ENCODE data around the gene KLF7. TPM values are rescaled to one million over a fixed set of nuclear protein-coding genes. Genes with fewer than 3 reads are reported as not detected.
"Not testable (repeated sequence)": the region's sequence is repeated elsewhere in the genome, so short reads cannot be mapped to it uniquely, and the experiment has no call there.

The KLF7 gene
- polyA plus RNA-seq, 3 donors: 9.4 to 40.7 (median 10.3) TPM

DNA sequence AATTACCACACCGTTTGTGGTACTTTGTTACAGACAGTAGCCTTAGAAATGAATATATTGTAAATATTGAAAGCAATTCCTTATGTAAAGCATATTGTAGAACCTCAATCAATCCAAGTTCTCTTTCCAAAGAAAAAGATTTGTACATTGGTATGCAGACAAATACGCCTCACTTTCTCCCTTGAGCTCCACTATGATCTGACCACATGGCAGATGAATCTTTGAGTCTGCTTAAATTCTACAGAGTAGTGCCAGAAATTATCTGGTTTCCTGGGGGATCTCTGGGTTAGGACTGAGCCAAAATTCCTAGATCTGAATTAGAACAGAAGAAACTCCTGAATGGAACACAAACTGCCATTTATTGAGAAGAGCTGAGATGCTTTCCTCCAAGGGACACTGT lies 127.4 kb downstream of the KLF7 start:
- Histone ChIP-seq H3K9ac (ENCODE audit: insufficient read depth, low read length, poor library complexity, severe bottlenecking) (no peak overlapping the region), H2AFZ (ENCODE audit: insufficient read depth, low read depth, low read length, poor library complexity, severe bottlenecking) (no peak overlapping the region), H3K4me3 (replicated peaks in 1 of 3; ENCODE audit: low read depth in 2 of 3, low read length in 3 of 3) (no peak overlapping the region), H3K9me3 (replicated peaks in 1 of 2; ENCODE audit: control insufficient read depth in 1 of 2, insufficient read depth in 1 of 2, low read length in 2 of 2) (no peaks in the 10 kb centered on the region), H3K4me2 (replicated peaks; ENCODE audit: extremely low read depth, low read length, poor library complexity, severe bottlenecking) (no peak overlapping the region), H3K27me3 (ENCODE audit: control insufficient read depth in 2 of 2, insufficient read depth in 2 of 2, low read length in 2 of 2) (no peaks in the 10 kb centered on the region), H3K36me3 (replicated peaks in 1 of 2; ENCODE audit: control insufficient read depth in 1 of 2, insufficient read depth in 2 of 2, low read length in 2 of 2) (no peaks in the 10 kb centered on the region), H4K20me1 (ENCODE audit: insufficient read depth, low read length) (no peaks in the 10 kb centered on the region), H3K27ac (ENCODE audit: low read depth in 1 of 2, low read length in 2 of 2) (no peak overlapping the region), H3K4me1 (ENCODE audit: control insufficient read depth in 1 of 2, insufficient read depth in 2 of 2, low read length in 2 of 2) (no peaks in the 10 kb centered on the region), H3K79me2 (ENCODE audit: insufficient read depth, low read length) (no peaks in the 10 kb centered on the region)
- Mint-ChIP-seq H3K4me1 (peaks cover 13% of the 10 kb centered on the region), H3K36me3 (no peaks in the 10 kb centered on the region), H3K4me3 (no peak overlapping the region), H3K27me3 (ENCODE audit: low read depth in 3 of 3) (peaks cover 2 to 8% (median 3%) of the 10 kb centered on the region in 3 donors), H3K9me3 (peaks cover 0 to 5% (median 3%) of the 10 kb centered on the region in 7 donors), H3K27ac (no peak overlapping the region)
- 100% methylated on average over 1 of the region's 2 CpGs for WGBS (ENCODE audit: insufficient coverage)
- TF ChIP-seq, protein P1, sequence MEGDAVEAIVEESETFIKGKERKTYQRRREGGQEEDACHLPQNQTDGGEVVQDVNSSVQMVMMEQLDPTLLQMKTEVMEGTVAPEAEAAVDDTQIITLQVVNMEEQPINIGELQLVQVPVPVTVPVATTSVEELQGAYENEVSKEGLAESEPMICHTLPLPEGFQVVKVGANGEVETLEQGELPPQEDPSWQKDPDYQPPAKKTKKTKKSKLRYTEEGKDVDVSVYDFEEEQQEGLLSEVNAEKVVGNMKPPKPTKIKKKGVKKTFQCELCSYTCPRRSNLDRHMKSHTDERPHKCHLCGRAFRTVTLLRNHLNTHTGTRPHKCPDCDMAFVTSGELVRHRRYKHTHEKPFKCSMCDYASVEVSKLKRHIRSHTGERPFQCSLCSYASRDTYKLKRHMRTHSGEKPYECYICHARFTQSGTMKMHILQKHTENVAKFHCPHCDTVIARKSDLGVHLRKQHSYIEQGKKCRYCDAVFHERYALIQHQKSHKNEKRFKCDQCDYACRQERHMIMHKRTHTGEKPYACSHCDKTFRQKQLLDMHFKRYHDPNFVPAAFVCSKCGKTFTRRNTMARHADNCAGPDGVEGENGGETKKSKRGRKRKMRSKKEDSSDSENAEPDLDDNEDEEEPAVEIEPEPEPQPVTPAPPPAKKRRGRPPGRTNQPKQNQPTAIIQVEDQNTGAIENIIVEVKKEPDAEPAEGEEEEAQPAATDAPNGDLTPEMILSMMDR (IDR thresholded peaks at IDR 0.05): no peak
- intact Hi-C loops (cut with micrococcal nuclease): no loop called here
- no peak for DNase-seq

DNA sequence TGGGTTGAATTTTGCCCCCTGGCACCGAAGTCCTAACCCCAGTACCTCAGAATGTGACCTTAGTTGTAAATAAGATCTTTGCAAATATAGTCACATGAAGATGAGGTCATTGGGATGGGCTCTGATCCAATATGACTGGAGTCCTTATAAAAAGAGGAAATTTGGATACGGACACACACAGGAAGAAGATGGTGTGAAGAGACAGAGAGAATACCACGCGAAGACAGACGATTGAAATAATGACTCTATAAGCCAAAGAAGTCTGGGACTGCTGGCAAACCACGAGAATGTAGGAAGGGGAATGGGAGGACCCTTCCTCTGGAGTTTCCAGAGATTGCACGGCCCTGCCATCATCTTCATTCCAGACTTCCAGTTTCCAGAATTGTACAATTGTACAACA lies 127.9 kb downstream of the KLF7 start:
- TF ChIP-seq, protein P1 (IDR thresholded peaks at IDR 0.05): no peak
- no peaks in the 10 kb centered on the region for H4K20me1 ChIP-seq (ENCODE audit: insufficient read depth, low read length)
- no peak overlapping the region for H3K4me3 ChIP-seq (replicated peaks in 1 of 3; ENCODE audit: low read depth in 2 of 3, low read length in 3 of 3)
- H3K27ac ChIP-seq (ENCODE audit: low read depth in 1 of 2, low read length in 2 of 2): no peak overlapping the region
- peak in 2 of 3 donors; percentile 7 to 31 for DNase-seq
- H3K79me2 ChIP-seq (ENCODE audit: insufficient read depth, low read length): no peaks in the 10 kb centered on the region
- no peaks in the 10 kb centered on the region for H3K36me3 ChIP-seq (replicated peaks in 1 of 2; ENCODE audit: control insufficient read depth in 1 of 2, insufficient read depth in 2 of 2, low read length in 2 of 2)
- Mint-ChIP-seq H3K27ac (no peak overlapping the region), H3K9me3 (peaks cover 0 to 7% (median 4%) of the 10 kb centered on the region in 7 donors), H3K4me1 (peaks cover 13% of the 10 kb centered on the region), H3K27me3 (ENCODE audit: low read depth in 3 of 3) (peaks cover 2 to 8% (median 3%) of the 10 kb centered on the region in 3 donors), H3K4me3 (no peak overlapping the region), H3K36me3 (no peaks in the 10 kb centered on the region)
- H3K9me3 ChIP-seq (replicated peaks in 1 of 2; ENCODE audit: control insufficient read depth in 1 of 2, insufficient read depth in 1 of 2, low read length in 2 of 2): no peaks in the 10 kb centered on the region
- WGBS (ENCODE audit: insufficient coverage): 0% methylated on average over 1 of the region's 7 CpGs
- H3K9ac ChIP-seq (ENCODE audit: insufficient read depth, low read length, poor library complexity, severe bottlenecking): no peak overlapping the region
- no peak overlapping the region for H3K4me2 ChIP-seq (replicated peaks; ENCODE audit: extremely low read depth, low read length, poor library complexity, severe bottlenecking)
- H3K27me3 ChIP-seq (ENCODE audit: control insufficient read depth in 2 of 2, insufficient read depth in 2 of 2, low read length in 2 of 2): no peaks in the 10 kb centered on the region
- intact Hi-C loops (cut with micrococcal nuclease): no loop called here
- H2AFZ ChIP-seq (ENCODE audit: insufficient read depth, low read depth, low read length, poor library complexity, severe bottlenecking): no peak overlapping the region
- H3K4me1 ChIP-seq (ENCODE audit: control insufficient read depth in 1 of 2, insufficient read depth in 2 of 2, low read length in 2 of 2): no peaks in the 10 kb centered on the region

DNA sequence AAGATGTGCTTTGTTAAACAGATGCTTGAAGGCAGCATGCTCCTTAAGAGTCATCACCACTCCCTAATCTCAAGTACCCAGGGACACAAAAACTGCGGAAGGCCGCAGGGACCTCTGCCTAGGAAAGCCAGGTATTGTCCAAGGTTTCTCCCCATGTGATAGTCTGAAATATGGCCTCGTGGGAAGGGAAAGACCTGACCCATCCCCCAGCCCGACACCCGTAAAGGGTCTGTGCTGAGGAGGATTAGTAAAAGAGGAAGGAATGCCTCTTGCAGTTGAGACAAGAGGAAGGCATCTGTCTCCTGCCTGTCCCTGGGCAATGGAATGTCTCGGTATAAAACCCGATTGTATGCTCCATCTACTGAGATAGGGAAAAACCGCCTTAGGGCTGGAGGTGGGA lies 128.7 kb downstream of the KLF7 start:
- H3K79me2 ChIP-seq (ENCODE audit: insufficient read depth, low read length); H3K9ac ChIP-seq (ENCODE audit: insufficient read depth, low read length, poor library complexity, severe bottlenecking); H4K20me1 ChIP-seq (ENCODE audit: insufficient read depth, low read length); H3K4me3 ChIP-seq (replicated peaks in 1 of 3; ENCODE audit: low read depth in 2 of 3, low read length in 3 of 3); H3K9me3 ChIP-seq (replicated peaks in 1 of 2; ENCODE audit: control insufficient read depth in 1 of 2, insufficient read depth in 1 of 2, low read length in 2 of 2); H3K27ac Mint-ChIP-seq; H3K36me3 Mint-ChIP-seq; H3K4me1 ChIP-seq (ENCODE audit: control insufficient read depth in 1 of 2, insufficient read depth in 2 of 2, low read length in 2 of 2); H3K27me3 ChIP-seq (ENCODE audit: control insufficient read depth in 2 of 2, insufficient read depth in 2 of 2, low read length in 2 of 2); H3K9me3 Mint-ChIP-seq; H2AFZ ChIP-seq (ENCODE audit: insufficient read depth, low read depth, low read length, poor library complexity, severe bottlenecking); H3K4me3 Mint-ChIP-seq; H3K27me3 Mint-ChIP-seq (ENCODE audit: low read depth in 3 of 3); H3K4me2 ChIP-seq (replicated peaks; ENCODE audit: extremely low read depth, low read length, poor library complexity, severe bottlenecking); intact Hi-C loops (cut with micrococcal nuclease); DNase-seq; H3K36me3 ChIP-seq (replicated peaks in 1 of 2; ENCODE audit: control insufficient read depth in 1 of 2, insufficient read depth in 2 of 2, low read length in 2 of 2); H3K27ac ChIP-seq (ENCODE audit: low read depth in 1 of 2, low read length in 2 of 2): not testable (repeated sequence)
- H3K4me1 Mint-ChIP-seq: peaks cover 13% of the 10 kb centered on the region
- WGBS (ENCODE audit: insufficient coverage): no CpG with 5 or more reads among the region's 8 CpGs

All from CD14-positive monocyte (primary cell).